Smooth muscle cell (in vitro differentiated cells): ENCODE measurements around the gene HAGH. TPM values are rescaled to one million over a fixed set of nuclear protein-coding genes. Genes with fewer than 3 reads are reported as not detected.

Source experiments
- DNase-seq: peaks from one replicate; lab custom pipeline; 2025; ENCODE audit not compliant: unreplicated experiment; lab: John Stamatoyannopoulos, UW
- H2AFZ ChIP-seq: fragments of 200-600 bp; sonication (generic); 2 replicates; pipeline ENCODE4 v1.6.0; 2016; ENCODE audit warnings: antibody characterized with exemption, low read depth, mild to moderate bottlenecking
- H3F3A ChIP-seq: fragments of 200-600 bp; sonication (generic); 2 replicates; pipeline ENCODE4 v1.6.0; 2017; ENCODE audit warnings: antibody characterized with exemption, low read depth
- H3K27ac ChIP-seq: fragments of 200-600 bp; sonication (generic); 2 replicates; pipeline ENCODE4 v1.5.1; 2016; ENCODE audit warnings: low read depth, mild to moderate bottlenecking
- H3K27me3 ChIP-seq: fragments of 200-600 bp; sonication (generic); 2 replicates; pipeline ENCODE4 v1.6.1; 2016; ENCODE audit warnings: low read depth, mild to moderate bottlenecking
- H3K36me3 ChIP-seq: fragments of 200-600 bp; sonication (generic); 2 replicates; pipeline ENCODE4 v1.5.1; 2016; ENCODE audit warnings: low read depth
- H3K4me1 ChIP-seq: fragments of 200-600 bp; sonication (generic); 2 replicates; pipeline ENCODE4 v1.5.1; 2016; ENCODE audit warnings: low read depth
- H3K4me2 ChIP-seq: fragments of 200-600 bp; sonication (generic); 2 replicates; pipeline ENCODE4 v1.6.0; 2016; ENCODE audit warnings: mild to moderate bottlenecking
- H3K4me3 ChIP-seq: fragments of 200-600 bp; sonication (generic); 2 replicates; pipeline ENCODE4 v1.5.1; 2016; ENCODE audit warnings: mild to moderate bottlenecking
- H3K79me2 ChIP-seq: fragments of 200-600 bp; sonication (generic); 2 replicates; pipeline ENCODE4 v1.6.0; 2016; ENCODE audit warnings: low read depth, mild to moderate bottlenecking
- H3K9ac ChIP-seq: fragments of 200-600 bp; sonication (generic); 2 replicates; pipeline ENCODE4 v1.6.0; 2016; ENCODE audit warnings: low read depth
- H3K9me3 ChIP-seq: fragments of 200-600 bp; sonication (generic); replicated peaks from 2 replicates; pipeline ENCODE4 v1.5.1; 2016; ENCODE audit warnings: low read depth
- H4K20me1 ChIP-seq: fragments of 200-600 bp; sonication (generic); 2 replicates; pipeline ENCODE4 v1.6.0; 2016; ENCODE audit warnings: low read depth
- WGBS: methylation state at CpG from one replicate; pipeline ENCODE4 v1.1.7; 2016; ENCODE audit warnings: low lambda C conversion rate; 5-methylcytosine and 5-hydroxymethylcytosine counted together
- polyA plus RNA-seq: library from polyadenylated mRNA; unstranded; fragments of >200 nt; fragmentation: Nextera tagmentation; extraction: Ambion mirVana; gene quantifications from 2 replicates; pipeline ENCODE4 v1.2.1, GENCODE V29; 2016
- total RNA-seq: library from RNA; depleted of rRNA; stranded (reverse); fragments of >200 nt; gene quantifications from 2 replicates; pipeline ENCODE4 v1.2.3, GENCODE V29; 2014
- TF ChIP-seq, protein P1 (sequence below): fragments of 200-600 bp; sonication (generic); IDR thresholded peaks from 2 replicates; pipeline ENCODE4 v1.5.1; 2017; ENCODE audit warnings: borderline replicate concordance, mild to moderate bottlenecking, antibody characterized with exemption; ENCODE audit not compliant: insufficient read depth, poor library complexity, severe bottlenecking

HAGH gene
- total and polyA plus RNA-seq, 2 experiments from 2014 or later, result 20.9 to 43.0 TPM

DNA sequence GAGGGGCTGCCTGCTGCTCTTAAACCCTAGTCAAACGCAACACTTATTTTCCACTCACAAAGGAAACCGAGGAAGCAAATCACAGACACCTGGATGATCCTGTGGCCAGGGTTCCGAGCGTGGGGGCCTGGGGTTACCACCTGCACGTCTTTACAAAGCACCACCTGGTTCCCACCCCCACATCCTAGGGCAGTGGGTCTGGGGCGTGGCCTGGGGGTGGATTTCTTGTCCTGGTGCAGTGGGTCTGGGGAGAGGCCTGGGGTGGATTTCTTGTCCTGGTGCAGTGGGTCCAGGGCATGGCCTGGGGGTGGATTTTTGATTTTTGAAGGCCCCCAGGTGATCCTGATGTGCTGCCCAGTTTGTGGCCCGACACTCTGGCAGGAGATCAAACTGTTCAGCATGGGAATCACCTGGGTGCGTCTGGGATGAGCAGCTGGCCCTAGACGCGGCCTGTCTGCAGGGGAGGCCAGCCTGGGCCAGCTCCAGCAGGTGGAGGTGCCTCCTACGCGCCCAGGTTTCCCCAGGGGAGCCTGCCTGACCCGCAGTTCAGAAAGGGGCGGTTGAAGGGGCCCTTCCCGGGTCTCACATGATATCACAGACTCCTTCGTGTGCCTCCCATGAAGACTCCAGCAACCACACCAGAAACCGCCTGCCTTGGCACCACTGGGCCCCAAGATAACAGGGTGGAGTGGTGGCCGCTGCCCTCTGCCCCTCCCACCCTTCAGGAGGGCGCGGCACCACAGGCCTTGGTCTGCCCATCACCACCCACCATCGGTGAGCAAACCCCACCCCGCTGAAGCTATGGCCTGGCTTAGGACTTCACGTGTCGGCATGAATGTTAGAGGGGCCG is 6.3 kb downstream of the HAGH start:
- no peak overlapping the region for H3K4me3 ChIP-seq
- H4K20me1 ChIP-seq, result no peaks in the 10 kb centered on the region
- H3K27ac ChIP-seq, result no peak overlapping the region
- H2AFZ ChIP-seq, result no peak overlapping the region
- no peaks in the 10 kb centered on the region for H3K36me3 ChIP-seq
- H3K27me3 ChIP-seq, result no peaks in the 10 kb centered on the region
- H3K79me2 ChIP-seq, result peaks cover 7% of the 10 kb centered on the region
- no peaks in the 10 kb centered on the region for H3F3A ChIP-seq
- H3K9me3 ChIP-seq, result no peaks in the 10 kb centered on the region
- TF ChIP-seq, protein P1, sequence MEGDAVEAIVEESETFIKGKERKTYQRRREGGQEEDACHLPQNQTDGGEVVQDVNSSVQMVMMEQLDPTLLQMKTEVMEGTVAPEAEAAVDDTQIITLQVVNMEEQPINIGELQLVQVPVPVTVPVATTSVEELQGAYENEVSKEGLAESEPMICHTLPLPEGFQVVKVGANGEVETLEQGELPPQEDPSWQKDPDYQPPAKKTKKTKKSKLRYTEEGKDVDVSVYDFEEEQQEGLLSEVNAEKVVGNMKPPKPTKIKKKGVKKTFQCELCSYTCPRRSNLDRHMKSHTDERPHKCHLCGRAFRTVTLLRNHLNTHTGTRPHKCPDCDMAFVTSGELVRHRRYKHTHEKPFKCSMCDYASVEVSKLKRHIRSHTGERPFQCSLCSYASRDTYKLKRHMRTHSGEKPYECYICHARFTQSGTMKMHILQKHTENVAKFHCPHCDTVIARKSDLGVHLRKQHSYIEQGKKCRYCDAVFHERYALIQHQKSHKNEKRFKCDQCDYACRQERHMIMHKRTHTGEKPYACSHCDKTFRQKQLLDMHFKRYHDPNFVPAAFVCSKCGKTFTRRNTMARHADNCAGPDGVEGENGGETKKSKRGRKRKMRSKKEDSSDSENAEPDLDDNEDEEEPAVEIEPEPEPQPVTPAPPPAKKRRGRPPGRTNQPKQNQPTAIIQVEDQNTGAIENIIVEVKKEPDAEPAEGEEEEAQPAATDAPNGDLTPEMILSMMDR, result no peak
- no peaks in the 10 kb centered on the region for H3K4me1 ChIP-seq
- DNase-seq, result no peak
- no peak overlapping the region for H3K4me2 ChIP-seq
- WGBS, result 95% methylated on average over 23 of the region's 25 CpGs
- H3K9ac ChIP-seq, result no peak overlapping the region

DNA sequence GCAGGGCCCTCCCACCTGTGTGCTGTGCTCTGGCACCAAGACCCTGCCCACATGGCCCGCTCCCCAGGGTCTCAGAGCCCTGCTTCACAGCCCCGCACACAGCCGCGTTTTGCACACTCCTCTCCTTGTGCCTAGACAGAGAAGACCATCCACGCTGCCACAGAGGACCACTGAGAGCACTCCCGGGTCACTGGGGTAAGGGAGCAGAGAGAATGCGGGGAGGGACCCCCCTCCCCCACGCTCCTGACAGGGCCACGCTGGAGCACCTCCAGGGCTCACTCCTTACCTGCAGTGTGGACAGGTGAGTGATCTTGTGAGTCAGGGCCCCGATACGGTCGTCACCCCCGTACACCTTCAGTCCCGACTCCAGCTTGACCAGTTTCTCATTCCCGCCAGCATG is 7.0 kb downstream of the HAGH start:
- Histone ChIP-seq H3K4me1 (no peaks in the 10 kb centered on the region), H3K4me3 (no peak overlapping the region), H3F3A (no peaks in the 10 kb centered on the region), H4K20me1 (no peaks in the 10 kb centered on the region), H2AFZ (no peak overlapping the region), H3K27ac (no peak overlapping the region), H3K9me3 (no peaks in the 10 kb centered on the region), H3K36me3 (no peaks in the 10 kb centered on the region), H3K4me2 (no peak overlapping the region), H3K9ac (no peak overlapping the region), H3K79me2 (peaks cover 3% of the 10 kb centered on the region), H3K27me3 (no peaks in the 10 kb centered on the region)
- 94% methylated on average over 15 of the region's 15 CpGs for WGBS
- DNase-seq, result no peak
- TF ChIP-seq, protein P1, result no peak

DNA sequence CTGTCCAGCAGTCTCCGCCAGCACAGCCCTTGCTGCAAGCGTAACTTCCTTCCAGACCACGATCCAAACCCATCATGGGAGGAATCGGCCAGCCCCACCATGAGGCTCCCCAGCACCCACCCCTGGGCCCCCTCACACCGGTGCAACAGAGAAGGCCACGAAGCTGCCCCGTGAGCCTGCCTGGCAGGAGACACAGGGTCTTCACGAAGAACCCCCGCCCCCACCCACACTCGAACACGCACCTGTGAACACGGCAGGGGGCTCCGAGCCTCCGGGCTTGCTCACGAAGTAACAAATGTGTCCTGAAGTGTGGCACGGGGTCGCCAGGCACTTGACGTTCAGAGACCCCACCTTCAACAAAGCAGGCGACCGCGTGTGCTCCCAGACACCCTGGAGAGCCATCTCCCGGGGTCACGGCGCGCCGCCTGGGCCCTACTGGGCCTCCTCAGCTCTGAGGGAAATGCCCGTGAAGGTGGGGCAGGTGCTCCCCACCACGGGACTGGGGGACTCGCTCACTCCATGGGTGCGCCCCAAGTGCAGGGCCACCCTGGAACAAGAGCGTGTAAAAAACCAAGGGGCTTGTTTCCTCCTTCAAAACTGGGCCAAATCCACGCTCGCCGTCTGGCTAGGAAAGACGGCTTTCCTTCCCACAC is 7.6 kb downstream of the HAGH start:
- TF ChIP-seq, protein P1, result no peak
- 97% methylated on average over 35 of the region's 35 CpGs for WGBS
- no peak overlapping the region for H3K27ac ChIP-seq
- DNase-seq, result no peak
- H3K27me3 ChIP-seq, result no peaks in the 10 kb centered on the region
- no peaks in the 10 kb centered on the region for H3K79me2 ChIP-seq
- no peaks in the 10 kb centered on the region for H3K9me3 ChIP-seq
- no peaks in the 10 kb centered on the region for H4K20me1 ChIP-seq
- H3K4me1 ChIP-seq, result no peaks in the 10 kb centered on the region
- no peaks in the 10 kb centered on the region for H3F3A ChIP-seq
- no peak overlapping the region for H3K4me3 ChIP-seq
- H3K36me3 ChIP-seq, result no peaks in the 10 kb centered on the region
- no peak overlapping the region for H2AFZ ChIP-seq
- H3K9ac ChIP-seq, result no peak overlapping the region
- no peak overlapping the region for H3K4me2 ChIP-seq
